Fibroblast of peridontal ligament (primary cell): ENCODE results near the gene GPC3.
"Not testable (repeated sequence)": the region's sequence is repeated elsewhere in the genome, so short reads cannot be mapped to it uniquely, and the experiment has no call there.

Experiments used
- DNase-seq: peaks from one replicate; pipeline ENCODE4 v3.0.0-alpha.2; 2010; ENCODE audit errors: extremely low read depth

GPC3 gene

GRCh38 chrX:133559909-133560308 is 425.5 kb downstream of the GPC3 start:
- DNase-seq = no peak

- DNase-seq = no peak
These were observed 429.5 kb downstream of the GPC3 start for GRCh38 chrX:133555782-133556458.

GRCh38 chrX:133550665-133551485 is 434.5 kb downstream of the GPC3 start:
- DNase-seq = no peak

GRCh38 chrX:133549295-133549933 is 436.0 kb downstream of the GPC3 start:
- DNase-seq = no peak

- peak; percentile 4 for DNase-seq
These were observed 439.0 kb downstream of the GPC3 start for GRCh38 chrX:133546441-133546840.

GRCh38 chrX:133544778-133545177 is 440.6 kb downstream of the GPC3 start:
- DNase-seq = no peak

GRCh38 chrX:133544115-133544514 is 441.3 kb downstream of the GPC3 start:
- peak; percentile 17 for DNase-seq

GRCh38 chrX:133543654-133544053 is 441.7 kb downstream of the GPC3 start:
- DNase-seq = no peak

GRCh38 chrX:133542476-133542875 is 442.9 kb downstream of the GPC3 start:
- peak; percentile 9 for DNase-seq

GRCh38 chrX:133541021-133541420 is 444.4 kb downstream of the GPC3 start:
- no peak for DNase-seq

- DNase-seq = no peak
These were observed 447.2 kb downstream of the GPC3 start for GRCh38 chrX:133538148-133538547.

- DNase-seq = no peak
These were observed 448.3 kb downstream of the GPC3 start for GRCh38 chrX:133537142-133537541.

GRCh38 chrX:133535066-133535465 is 450.3 kb downstream of the GPC3 start:
- DNase-seq = no peak

GRCh38 chrX:133534172-133534571 is 451.2 kb downstream of the GPC3 start:
- no peak for DNase-seq

- DNase-seq = no peak
These were observed 452.1 kb downstream of the GPC3 start for GRCh38 chrX:133533249-133533648.

GRCh38 chrX:133530960-133531359 is 454.4 kb downstream of the GPC3 start:
- no peak for DNase-seq

GRCh38 chrX:133529578-133529977 is 455.8 kb downstream of the GPC3 start:
- no peak for DNase-seq

- no peak for DNase-seq
These were observed 457.6 kb downstream of the GPC3 start for GRCh38 chrX:133527825-133528224.

GRCh38 chrX:133527415-133527814 is 458.0 kb downstream of the GPC3 start:
- DNase-seq = no peak

- not testable (repeated sequence) for DNase-seq
These were observed 458.6 kb downstream of the GPC3 start for GRCh38 chrX:133526773-133527172.

- no peak for DNase-seq
These were observed 461.9 kb downstream of the GPC3 start for GRCh38 chrX:133523526-133523925.

- DNase-seq = no peak
These were observed 462.3 kb downstream of the GPC3 start for GRCh38 chrX:133523081-133523487.

- no peak for DNase-seq
These were observed 468.7 kb downstream of the GPC3 start for GRCh38 chrX:133516686-133517085.
